ENCODE data around the gene KRT85. TPM values are rescaled to one million over a fixed set of nuclear protein-coding genes. Genes with fewer than 3 reads are reported as not detected.

Gene KRT85
- total and polyA plus RNA-seq, 10 of the 15 experiments (the other 5 are each of a cell fraction or from before 2014, with no cell fraction given) = 0.05 to 0.18 (median 0.11) TPM; not detected in 6

- Histone ChIP-seq H3K4me3 (no peak overlapping the region), H3K9me3 (replicated peaks; ENCODE audit: control insufficient read depth, insufficient read depth, low read length) (no peaks in the 10 kb centered on the region), H3K4me1 (ENCODE audit: control insufficient read depth, insufficient read depth, low read length) (peaks cover 12% of the 10 kb centered on the region), H3K27me3 (replicated peaks in 1 of 2; ENCODE audit: control insufficient read depth in 2 of 2, insufficient read depth in 2 of 2, low read length in 1 of 2) (no peaks in the 10 kb centered on the region; a peak in 1 of 4 replicates), H4K20me1 (ENCODE audit: control insufficient read depth, insufficient read depth) (no peaks in the 10 kb centered on the region; the same call in 1 of the 2 replicates), H2AFZ (ENCODE audit: control insufficient read depth, low read depth, low read length) (no peak overlapping the region), H3K79me2 (ENCODE audit: control insufficient read depth, insufficient read depth, low read length) (no peaks in the 10 kb centered on the region), H3K9ac (ENCODE audit: control insufficient read depth, insufficient read depth, low read length) (no peak overlapping the region), H3K27ac (ENCODE audit: control insufficient read depth, insufficient read depth) (no peak overlapping the region), H3K4me2 (ENCODE audit: control insufficient read depth, insufficient read depth) (no peak overlapping the region), H3K36me3 (ENCODE audit: control insufficient read depth in 2 of 2, insufficient read depth in 2 of 2, low read length in 1 of 2) (no peaks in the 10 kb centered on the region)
- ATAC-seq (no peak), DNase-seq (ENCODE audit: low read depth, low spot score) (no peak), FAIRE-seq (no peak)
- ChIA-PET RAD21 (ENCODE audit: unreplicated experiment) (no interaction called here), POLR2A (interaction anchor here (0.5 kb wide), 1 partner anchor 308 kb away, joined by 4 read pairs; no protein-coding TSS in a partner anchor), CTCF (interaction anchor here (0.6 to 2.2 kb wide), 11 partner anchors 9 to 509 kb away, joined by 3 to 21 read pairs (median 3); no protein-coding TSS in a partner anchor), SMC1A (ENCODE audit: uncharacterized antibody, unreplicated experiment) (no interaction called here)
- intact Hi-C loops (cut with micrococcal nuclease; ENCODE audit: unreplicated experiment) (no loop called here), in situ Hi-C loops (cut with MboI) (no loop called here)
- WGBS (ENCODE audit: insufficient coverage, insufficient replicate concordance, low lambda C conversion rate, missing lambda C conversion rate) = 71% methylated on average over 1 of the region's 1 CpG
- BruUV-seq (replicated peaks) = no TSS peak
- TF ChIP-seq BCL11A (IDR thresholded peaks at IDR 0.05; ENCODE audit: low read depth, low read length) (no peak), NKRF (conservative IDR thresholded peaks at IDR 0.05) (no peak), STAT1 (conservative IDR thresholded peaks at IDR 0.05) (no peak), HCFC1 (IDR thresholded peaks at IDR 0.05; ENCODE audit: low read length) (no peak), BHLHE40 (IDR thresholded peaks at IDR 0.05; ENCODE audit: borderline replicate concordance in 1 of 2, low read depth in 2 of 2, low read length in 1 of 2) (no peak), MAX (IDR thresholded peaks at IDR 0.05; ENCODE audit: low read depth, low read length) (no peak), PBX3 (IDR thresholded peaks at IDR 0.05; ENCODE audit: insufficient replicate concordance, low read depth, low read length) (no peak), MTA2 (IDR thresholded peaks at IDR 0.05; ENCODE audit: low read depth) (no peak), PKNOX1 (IDR thresholded peaks at IDR 0.05) (no peak), DPF2 (IDR thresholded peaks at IDR 0.05) (no peak), CEBPB (IDR thresholded peaks at IDR 0.05; ENCODE audit: borderline replicate concordance in 1 of 2, low read depth in 2 of 2, low read length in 2 of 2) (no peak), KLF5 (IDR thresholded peaks at IDR 0.05; ENCODE audit: partially characterized antibody) (no peak), ZBTB4 (CRISPR knock-in tag; IDR thresholded peaks at IDR 0.05) (no peak), NFYA (IDR thresholded peaks at IDR 0.05; ENCODE audit: borderline replicate concordance, low read depth, low read length) (no peak), SMARCA5 (IDR thresholded peaks at IDR 0.05) (no peak)
Observed at GRCh38 chr12:52361553-52361952, 5.7 kb downstream of the KRT85 start.
